HUES6 (cell line): ENCODE data around the gene ACOXL.

Experiments used
- H3K27ac ChIP-seq: 2 replicates; pipeline ENCODE4 v1.7.0; 2013; ENCODE audit warnings: low read depth, mild to moderate bottlenecking, low read length, inconsistent platforms
- H3K27me3 ChIP-seq: 2 replicates; pipeline ENCODE4 v1.6.1; 2013; ENCODE audit warnings: low read length; ENCODE audit not compliant: control insufficient read depth, insufficient read depth
- H3K36me3 ChIP-seq: 2 replicates; pipeline ENCODE4 v1.6.1; 2013; ENCODE audit warnings: low read length; ENCODE audit not compliant: control insufficient read depth, insufficient read depth
- H3K4me1 ChIP-seq: 2 replicates; pipeline ENCODE4 v1.6.1; 2013; ENCODE audit warnings: low read length; ENCODE audit not compliant: control insufficient read depth, insufficient read depth
- H3K4me3 ChIP-seq: 2 replicates; pipeline ENCODE4 v1.5.1; 2013; ENCODE audit warnings: low read depth, low read length
- H3K9ac ChIP-seq: one replicate; pipeline ENCODE4 v1.6.1; 2013; ENCODE audit warnings: mild to moderate bottlenecking, low read length
- H3K9me3 ChIP-seq: 2 replicates; pipeline ENCODE4 v1.6.1; 2013; ENCODE audit warnings: low read depth, low read length; ENCODE audit not compliant: control insufficient read depth, insufficient read depth

Gene ACOXL

DNA sequence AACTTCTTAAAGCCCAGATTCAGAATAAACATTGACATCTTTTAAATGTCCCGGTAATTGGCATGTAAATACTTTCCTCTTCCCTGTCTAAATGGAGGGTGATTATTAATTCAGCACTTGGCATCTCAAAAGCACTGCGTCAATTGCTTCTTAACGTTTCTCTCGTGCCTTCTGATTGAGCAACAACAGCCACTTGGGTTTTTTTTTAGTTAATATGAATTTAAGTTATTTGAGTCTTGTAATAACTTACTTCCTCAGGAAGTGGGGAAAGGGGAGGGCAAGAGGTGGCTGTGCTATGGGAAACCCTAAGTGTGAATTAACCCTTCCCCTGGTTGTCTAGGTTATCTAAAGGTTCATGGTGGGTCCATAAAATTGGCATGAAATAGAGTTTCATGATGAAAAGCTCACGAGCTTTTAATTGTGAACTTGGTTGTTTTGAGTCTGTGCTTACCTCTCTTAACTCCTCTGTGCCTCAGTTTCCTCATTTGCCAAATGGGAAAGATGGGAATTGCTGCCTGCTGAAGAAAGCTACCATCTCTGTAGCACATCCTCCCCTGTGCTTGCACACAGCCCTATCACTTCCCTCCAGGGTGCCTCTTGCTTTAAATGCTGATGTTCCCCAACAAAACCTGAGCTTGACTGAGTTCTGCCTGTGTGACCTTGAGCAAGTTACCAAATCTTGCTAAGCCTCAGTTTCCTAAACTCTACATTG is 262.0 kb downstream of the ACOXL start:
- H3K9ac ChIP-seq: no peak overlapping the region
- H3K4me3 ChIP-seq: no peak overlapping the region
- H3K27me3 ChIP-seq: no peaks in the 10 kb centered on the region
- no peaks in the 10 kb centered on the region for H3K9me3 ChIP-seq
- H3K36me3 ChIP-seq: no peaks in the 10 kb centered on the region
- no peaks in the 10 kb centered on the region for H3K4me1 ChIP-seq
- no peak overlapping the region for H3K27ac ChIP-seq

DNA sequence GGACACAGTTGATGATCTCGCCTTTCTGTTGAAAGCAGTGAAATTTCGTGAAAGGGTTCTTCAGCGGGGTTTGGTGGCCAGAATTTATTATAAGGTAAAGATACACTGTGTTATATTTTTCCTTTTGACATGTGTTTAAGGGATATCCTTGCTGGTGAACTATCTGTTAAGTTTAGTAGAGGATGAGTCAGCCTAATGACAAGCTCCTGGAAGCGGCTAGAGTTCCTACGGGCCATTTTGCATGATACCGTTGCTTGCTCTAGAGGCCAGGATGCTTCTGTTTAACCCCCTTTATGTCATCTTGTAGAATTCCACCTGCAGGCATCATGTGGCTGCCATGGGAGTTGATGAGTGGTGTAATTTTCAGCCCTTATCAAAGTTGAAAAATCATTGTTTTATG is 263.5 kb downstream of the ACOXL start:
- Histone ChIP-seq H3K27me3 (no peaks in the 10 kb centered on the region), H3K9ac (no peak overlapping the region), H3K4me1 (no peaks in the 10 kb centered on the region), H3K36me3 (no peaks in the 10 kb centered on the region), H3K9me3 (no peaks in the 10 kb centered on the region), H3K4me3 (no peak overlapping the region), H3K27ac (no peak overlapping the region)

DNA sequence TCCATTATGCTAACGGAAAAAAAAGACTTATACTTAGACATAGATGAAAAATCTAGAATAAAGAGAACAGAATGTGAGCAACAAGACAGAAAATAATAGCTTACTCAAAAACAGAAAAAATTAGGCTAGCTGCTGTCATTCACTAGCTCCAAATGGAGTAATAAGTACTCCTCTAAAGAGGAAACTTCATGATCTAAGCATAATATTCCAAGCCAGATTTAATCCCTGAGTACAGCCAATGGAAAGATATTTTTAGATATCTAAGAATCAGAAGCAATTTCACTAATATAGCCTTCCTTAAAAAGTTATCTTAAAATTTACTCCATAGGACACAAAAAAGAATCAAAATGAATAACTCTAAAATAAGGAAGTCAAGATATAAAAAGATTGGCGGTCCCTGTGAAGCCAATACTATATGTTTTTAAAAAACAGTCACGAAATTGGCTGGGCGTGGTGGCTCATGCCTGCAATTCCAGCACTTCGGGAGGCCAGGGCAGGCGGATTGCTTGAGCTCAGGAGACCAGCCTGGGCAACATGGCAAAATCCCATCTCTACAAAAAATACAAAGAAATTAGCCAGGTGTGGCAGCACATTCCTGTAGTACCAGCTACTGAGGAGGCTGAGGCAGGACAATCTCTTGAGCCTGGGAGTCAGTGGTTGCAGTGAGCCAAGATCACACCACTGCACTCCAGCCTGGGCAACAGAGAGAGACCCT is 265.1 kb downstream of the ACOXL start:
- no peaks in the 10 kb centered on the region for H3K4me1 ChIP-seq

DNA sequence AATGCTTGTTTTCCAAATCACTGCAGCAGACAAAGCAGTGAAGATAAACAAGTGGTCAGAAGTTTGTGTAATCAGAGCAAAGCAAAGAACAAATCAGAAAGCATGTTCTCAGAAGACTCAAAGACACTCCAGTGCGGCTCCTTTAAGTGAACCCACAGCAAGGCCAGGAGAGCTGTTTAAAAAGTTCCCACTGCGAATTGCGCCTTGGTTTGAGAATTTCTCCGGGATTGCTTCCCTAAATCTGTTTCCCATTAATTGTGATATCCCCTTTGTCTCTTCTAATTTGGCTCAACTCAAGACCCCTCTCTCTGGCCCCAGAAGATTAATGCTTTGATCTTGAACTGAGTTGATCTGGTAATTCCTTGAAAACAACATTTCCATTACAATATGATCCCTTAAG is 265.9 kb downstream of the ACOXL start:
- no peaks in the 10 kb centered on the region for H3K36me3 ChIP-seq
- no peaks in the 10 kb centered on the region for H3K27me3 ChIP-seq
- H3K9ac ChIP-seq: no peak overlapping the region
- no peak overlapping the region for H3K27ac ChIP-seq
- H3K4me3 ChIP-seq: no peak overlapping the region
- no peaks in the 10 kb centered on the region for H3K9me3 ChIP-seq
- H3K4me1 ChIP-seq: no peaks in the 10 kb centered on the region

More for the DNA sequence above, 265.1 kb downstream of the ACOXL start:
- Histone ChIP-seq H3K36me3 (no peaks in the 10 kb centered on the region), H3K9me3 (no peaks in the 10 kb centered on the region), H3K27ac (no peak overlapping the region), H3K27me3 (no peaks in the 10 kb centered on the region), H3K4me3 (no peak overlapping the region), H3K9ac (no peak overlapping the region)

DNA sequence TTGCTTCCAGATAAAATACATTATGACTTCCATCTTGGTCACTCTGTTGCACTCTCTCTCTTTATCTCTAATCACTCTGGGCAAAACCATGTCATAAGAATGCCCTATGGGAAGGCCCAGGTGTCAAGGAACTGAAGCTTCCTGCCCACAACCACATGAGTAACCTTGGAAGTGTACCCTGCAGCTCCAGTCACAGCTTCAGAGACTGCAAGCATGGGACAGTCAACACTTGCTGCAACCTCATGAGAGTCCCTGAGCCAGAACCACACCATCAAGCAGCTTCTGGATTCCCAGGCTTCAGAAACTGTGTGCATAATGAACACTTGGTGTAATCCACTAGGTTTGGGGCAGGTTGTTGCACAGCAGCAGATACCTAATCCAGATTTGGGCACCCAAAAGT is 267.3 kb downstream of the ACOXL start:
- no peaks in the 10 kb centered on the region for H3K27me3 ChIP-seq

DNA sequence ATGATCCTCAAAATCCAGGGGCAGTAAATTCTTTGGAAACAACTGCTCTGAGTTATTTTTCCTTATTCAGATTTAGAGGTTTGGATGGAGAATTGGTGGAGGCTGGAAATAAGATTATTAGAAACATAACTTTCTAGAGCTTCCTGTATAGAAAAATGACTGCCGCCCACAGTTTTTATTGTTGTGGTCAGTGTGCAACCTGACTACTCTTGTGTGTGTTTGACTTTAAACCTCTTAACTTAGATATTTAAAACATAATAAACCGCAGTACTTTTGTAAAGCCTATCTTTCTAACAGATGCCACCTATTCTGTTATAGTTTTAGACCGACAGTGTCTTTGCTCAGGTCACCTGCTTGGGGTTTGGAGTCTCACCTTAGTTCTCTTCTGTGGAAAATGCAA is 272.9 kb downstream of the ACOXL start:
- Histone ChIP-seq H3K9ac (no peak overlapping the region), H3K27ac (no peak overlapping the region), H3K4me3 (no peak overlapping the region), H3K36me3 (no peaks in the 10 kb centered on the region), H3K27me3 (no peaks in the 10 kb centered on the region), H3K4me1 (no peaks in the 10 kb centered on the region), H3K9me3 (no peaks in the 10 kb centered on the region)

More for the DNA sequence above, 267.3 kb downstream of the ACOXL start:
- H3K4me3 ChIP-seq: no peak overlapping the region
- H3K4me1 ChIP-seq: no peaks in the 10 kb centered on the region
- H3K27ac ChIP-seq: no peak overlapping the region
- no peaks in the 10 kb centered on the region for H3K36me3 ChIP-seq
- H3K9me3 ChIP-seq: no peaks in the 10 kb centered on the region
- no peak overlapping the region for H3K9ac ChIP-seq

DNA sequence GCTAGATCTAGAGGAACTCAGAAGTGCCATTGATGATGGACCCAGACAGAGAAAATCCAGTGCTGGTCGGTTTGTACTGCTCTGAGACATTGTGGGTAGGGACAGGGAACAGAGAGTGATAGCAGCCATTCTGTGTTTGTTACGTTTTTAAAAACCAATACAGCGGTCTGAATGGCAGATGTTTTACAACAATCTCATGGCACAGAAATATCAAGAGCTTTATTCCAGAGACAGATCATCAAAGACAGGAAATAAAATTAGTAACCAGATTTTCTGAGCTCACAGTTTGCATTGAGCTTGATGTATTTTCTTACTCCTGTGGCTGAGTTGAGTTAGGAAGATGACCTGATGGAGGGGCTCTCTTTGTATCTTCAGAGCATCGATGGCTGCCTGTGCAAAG is 273.4 kb downstream of the ACOXL start:
- Histone ChIP-seq H3K9ac (no peak overlapping the region), H3K27me3 (no peaks in the 10 kb centered on the region), H3K9me3 (no peaks in the 10 kb centered on the region; the same call in 1 of the 2 replicates), H3K4me1 (no peaks in the 10 kb centered on the region), H3K4me3 (no peak overlapping the region), H3K27ac (no peak overlapping the region), H3K36me3 (no peaks in the 10 kb centered on the region)

DNA sequence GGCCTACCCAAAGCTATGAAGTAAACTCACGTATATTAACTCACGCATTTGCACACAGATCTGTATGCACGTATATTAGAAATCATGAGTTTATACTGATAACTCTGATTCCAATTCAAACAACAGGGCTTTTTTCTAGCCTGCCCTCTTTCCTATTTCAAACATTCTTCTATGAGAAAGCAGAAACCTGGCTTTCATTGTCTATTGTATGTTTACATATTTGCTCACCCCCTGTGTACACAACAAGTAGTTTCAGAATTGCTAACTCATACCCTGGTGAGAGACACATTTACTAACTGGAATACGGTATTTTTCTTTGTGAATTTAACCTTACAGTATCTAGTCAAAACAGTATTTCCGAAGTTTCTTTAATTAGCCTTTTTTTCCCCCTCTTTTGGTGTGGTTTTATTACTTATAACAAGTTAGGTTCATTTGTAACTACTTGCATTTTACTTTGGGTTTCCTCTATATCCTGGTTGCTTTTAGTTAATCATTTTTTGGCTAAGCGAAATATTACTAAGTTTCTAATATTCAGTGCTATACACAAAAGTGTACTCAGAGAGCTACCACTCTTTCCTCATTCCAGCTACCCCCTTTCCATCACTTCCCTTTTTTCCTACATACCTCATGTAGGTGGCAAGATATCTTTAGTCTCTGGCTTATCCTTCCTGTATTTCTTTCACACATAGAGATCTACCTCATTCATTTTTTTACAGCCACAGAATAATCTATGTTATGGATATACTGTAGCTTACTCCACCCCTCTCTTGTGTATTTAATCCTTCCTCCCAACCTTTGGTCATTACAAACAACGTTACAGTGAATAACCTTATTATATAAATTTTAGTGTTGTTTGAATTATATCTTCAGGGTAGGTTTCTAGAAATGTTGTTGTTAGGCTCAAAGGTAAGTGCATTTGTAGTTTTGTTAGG is 275.6 kb downstream of the ACOXL start:
- Histone ChIP-seq H3K4me3 (no peak overlapping the region), H3K36me3 (no peaks in the 10 kb centered on the region), H3K9me3 (peaks cover 5% of the 10 kb centered on the region), H3K4me1 (no peaks in the 10 kb centered on the region), H3K9ac (no peak overlapping the region), H3K27me3 (no peaks in the 10 kb centered on the region), H3K27ac (no peak overlapping the region)

DNA sequence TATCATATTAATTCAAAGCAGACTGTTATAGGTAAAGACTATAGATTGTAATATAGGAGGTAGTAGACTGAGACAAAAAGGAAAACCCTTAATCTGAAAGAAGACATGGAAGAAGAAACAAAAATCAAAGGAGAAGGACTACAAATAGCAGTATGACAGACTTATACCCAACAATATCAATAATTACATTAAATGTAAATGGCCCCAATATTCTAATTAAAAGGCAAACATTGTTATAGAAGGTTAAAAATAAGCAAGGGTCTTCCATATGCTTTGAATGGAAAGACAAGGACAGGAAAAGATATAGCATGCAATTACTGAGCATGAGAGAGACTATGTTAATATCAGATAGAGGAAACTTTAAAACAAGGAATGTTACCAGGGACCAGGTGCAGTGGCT is 278.8 kb downstream of the ACOXL start:
- no peaks in the 10 kb centered on the region for H3K36me3 ChIP-seq
- no peaks in the 10 kb centered on the region for H3K27me3 ChIP-seq
- no peaks in the 10 kb centered on the region for H3K4me1 ChIP-seq
- H3K9me3 ChIP-seq: peaks cover 10% of the 10 kb centered on the region
- no peak overlapping the region for H3K4me3 ChIP-seq
- H3K27ac ChIP-seq: no peak overlapping the region
- no peak overlapping the region for H3K9ac ChIP-seq

DNA sequence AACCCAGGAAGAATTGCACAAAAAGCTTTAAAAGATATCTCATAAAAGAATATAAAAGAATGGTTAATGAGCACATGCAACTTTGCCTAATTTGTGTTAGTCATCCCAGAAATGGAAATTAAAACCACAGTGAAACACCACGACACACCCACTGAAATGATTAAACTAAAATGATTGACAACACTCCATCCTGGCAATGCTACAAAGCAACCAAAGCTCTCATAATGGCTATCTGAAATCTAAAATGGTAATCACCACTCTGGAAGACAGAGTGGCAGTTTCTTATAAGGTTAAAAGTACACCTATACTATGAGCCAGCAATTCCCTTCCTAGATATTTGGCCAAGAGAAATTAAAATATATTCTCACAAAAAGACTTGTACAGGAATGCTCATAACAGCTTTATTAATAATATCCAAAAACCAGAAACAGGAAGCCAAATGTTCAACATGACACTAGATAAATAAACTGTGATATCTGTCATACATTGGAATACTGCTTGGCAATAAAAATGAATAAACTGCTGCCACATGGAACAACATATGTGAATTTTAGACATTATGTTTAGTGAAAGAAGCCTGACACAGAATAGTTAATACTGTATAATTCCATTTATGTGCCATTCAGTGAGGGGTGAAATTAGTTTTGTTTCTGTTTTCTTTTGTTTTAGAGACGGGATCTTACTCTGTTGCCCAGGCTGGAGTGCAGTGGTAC is 283.1 kb downstream of the ACOXL start:
- H3K9me3 ChIP-seq: peaks cover 10% of the 10 kb centered on the region
- H3K4me3 ChIP-seq: no peak overlapping the region
- H3K27ac ChIP-seq: no peak overlapping the region
- no peak overlapping the region for H3K9ac ChIP-seq
- H3K4me1 ChIP-seq: no peaks in the 10 kb centered on the region
- H3K36me3 ChIP-seq: no peaks in the 10 kb centered on the region
- no peaks in the 10 kb centered on the region for H3K27me3 ChIP-seq
